GM21619 (cell line): ENCODE measurements around the gene THYN1.
"Not testable (repeated sequence)": the region's sequence is repeated elsewhere in the genome, so short reads cannot be mapped to it uniquely, and the experiment has no call there.

Source experiments
- ATAC-seq: cut with Tn5 transposase; IDR thresholded peaks from one replicate; pipeline ENCODE4 v1.9.1; 2021; ENCODE audit not compliant: unreplicated experiment

Gene THYN1

GRCh38 chr11:134275534-134276395, 22.6 kb upstream of the THYN1 start, which contains the start of gene GLB1L3:
Gene GLB1L3, plus strand, starts transcription at chr11:134276379. Its CDS starts 362 bp downstream, at chr11:134276741.
- peak; percentile 70 for ATAC-seq

GRCh38 chr11:134275188-134275533, 22.0 kb upstream of the THYN1 start:
- ATAC-seq = no peak

GRCh38 chr11:134273317-134273712, 20.2 kb upstream of the THYN1 start:
- ATAC-seq = no peak

- ATAC-seq = no peak
These were observed 19.5 kb upstream of the THYN1 start for GRCh38 chr11:134272381-134273316.

- ATAC-seq = no peak
These were observed 18.8 kb upstream of the THYN1 start for GRCh38 chr11:134271978-134272377.

GRCh38 chr11:134270250-134270714, 17.1 kb upstream of the THYN1 start:
- ATAC-seq = no peak

- no peak for ATAC-seq
These were observed 14.8 kb upstream of the THYN1 start for GRCh38 chr11:134267966-134268365.

GRCh38 chr11:134267461-134267860, 14.3 kb upstream of the THYN1 start:
- no peak for ATAC-seq

- ATAC-seq = no peak
These were observed 13.7 kb upstream of the THYN1 start for GRCh38 chr11:134266841-134267251.

- no peak for ATAC-seq
These were observed 13.3 kb upstream of the THYN1 start for GRCh38 chr11:134266440-134266839.

GRCh38 chr11:134264966-134265764, 12.0 kb upstream of the THYN1 start:
- ATAC-seq = no peak

- no peak for ATAC-seq
These were observed 8.7 kb upstream of the THYN1 start for GRCh38 chr11:134261626-134262488.

GRCh38 chr11:134260983-134261382, 7.8 kb upstream of the THYN1 start:
- no peak for ATAC-seq

GRCh38 chr11:134260503-134260902, 7.4 kb upstream of the THYN1 start:
- no peak for ATAC-seq

GRCh38 chr11:134258577-134258976, 5.4 kb upstream of the THYN1 start:
- no peak for ATAC-seq

GRCh38 chr11:134257101-134257500, 3.9 kb upstream of the THYN1 start:
- ATAC-seq = no peak

- ATAC-seq = not testable (repeated sequence)
These were observed 2.0 kb upstream of the THYN1 start for GRCh38 chr11:134255184-134255561.

GRCh38 chr11:134254433-134255183, 1.5 kb upstream of the THYN1 start:
- ATAC-seq = no peak
